ENCODE results near the gene ATP8B1.
"Not testable (repeated sequence)": the region's sequence is repeated elsewhere in the genome, so short reads cannot be mapped to it uniquely, and the experiment has no call there.

Gene ATP8B1

GRCh38 chr18:57764995-57765394 lies 38.1 kb downstream of the ATP8B1 start:
- no peak for DNase-seq (ENCODE audit: low read depth in 2 of 2)

DNA sequence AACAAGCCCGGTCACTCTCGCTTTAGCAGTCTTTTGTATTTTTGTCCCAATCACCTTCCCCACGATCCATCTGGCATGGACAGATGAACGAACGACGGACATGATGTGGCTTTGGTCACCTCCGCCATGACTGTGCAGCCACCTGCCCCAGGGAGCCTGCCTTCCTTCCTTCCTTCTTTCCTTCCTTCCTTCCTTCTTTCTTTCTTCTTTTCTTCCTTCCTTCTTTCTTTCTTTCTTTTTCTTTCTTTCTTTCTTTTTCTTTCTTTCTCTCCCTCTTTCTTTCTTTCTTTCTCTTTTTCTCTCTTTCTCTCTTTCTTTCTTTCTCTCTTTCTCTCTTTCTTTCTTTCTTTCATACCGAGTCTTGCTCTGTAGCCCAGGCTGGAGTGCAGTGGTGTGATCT lies 39.0 kb downstream of the ATP8B1 start:
- no peak for DNase-seq (ENCODE audit: low read depth in 2 of 2)

GRCh38 chr18:57762686-57763085 lies 40.4 kb downstream of the ATP8B1 start:
- no peak for DNase-seq (ENCODE audit: low read depth in 2 of 2)

DNA sequence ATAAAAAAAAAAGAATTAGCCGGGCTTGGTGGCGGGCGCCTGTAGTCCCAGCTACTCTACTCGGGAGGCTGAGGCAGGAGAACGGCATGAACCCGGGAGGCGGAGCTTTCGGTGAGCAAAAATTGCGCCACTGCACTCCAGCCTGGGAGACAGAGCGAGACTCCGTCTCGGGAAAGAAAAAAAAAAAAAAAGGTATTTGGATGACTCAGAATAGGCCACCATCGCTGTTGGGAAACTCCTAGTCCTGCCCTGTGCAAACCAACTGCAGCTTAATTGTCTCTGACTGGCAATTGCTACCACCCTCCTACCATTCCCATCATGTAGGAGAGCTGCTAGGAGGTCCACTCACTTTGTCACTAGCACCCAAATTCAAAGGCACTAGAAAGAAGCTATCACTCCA lies 43.5 kb downstream of the ATP8B1 start:
- DNase-seq (ENCODE audit: low read depth in 2 of 2): no peak

GRCh38 chr18:57755473-57756067 lies 47.5 kb downstream of the ATP8B1 start:
- DNase-seq (ENCODE audit: low read depth in 2 of 2): no peak

GRCh38 chr18:57754577-57755338 lies 48.4 kb downstream of the ATP8B1 start:
- DNase-seq (ENCODE audit: low read depth in 2 of 2): no peak

DNA sequence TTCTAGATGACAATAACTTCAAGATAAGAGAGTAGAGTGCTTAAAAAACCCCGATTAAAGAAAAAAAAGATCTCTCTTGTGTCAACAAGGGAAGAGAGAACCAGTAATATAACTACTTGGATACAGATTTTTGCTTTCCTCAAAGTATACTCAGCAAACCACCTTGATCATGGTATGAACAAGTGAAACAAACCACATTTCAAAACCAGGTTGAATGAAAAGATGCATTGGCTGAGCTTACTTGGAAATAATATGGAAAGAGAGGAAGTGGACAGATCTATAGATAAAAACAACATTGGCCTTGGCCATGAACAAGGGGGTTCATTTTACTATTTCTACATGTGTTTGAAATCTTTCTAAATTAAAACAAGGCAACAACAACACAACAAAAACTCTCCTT lies 50.1 kb downstream of the ATP8B1 start:
- DNase-seq (ENCODE audit: low read depth in 2 of 2): no peak

DNA sequence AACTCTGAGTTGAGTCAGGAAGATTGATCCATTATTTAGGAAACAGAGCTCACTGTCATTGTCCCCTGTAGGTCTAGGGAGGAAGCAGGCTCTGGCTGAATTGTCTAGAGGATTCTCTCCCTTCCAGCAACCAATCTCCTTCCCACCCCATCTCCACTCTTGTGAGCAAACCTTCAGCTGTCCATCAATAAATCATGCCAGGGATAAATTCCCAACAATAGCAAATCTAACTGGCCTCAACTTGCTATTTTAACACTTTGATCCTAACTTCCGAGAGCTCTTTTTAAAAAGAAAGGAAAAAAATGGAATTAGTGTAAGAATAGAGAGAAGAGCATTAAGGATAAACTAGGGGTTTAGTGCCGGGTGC lies 53.5 kb downstream of the ATP8B1 start:
- no peak for DNase-seq (ENCODE audit: low read depth in 2 of 2)

- DNase-seq (ENCODE audit: low read depth in 2 of 2): no peak
Measured at GRCh38 chr18:57748770-57749603, 54.1 kb downstream of the ATP8B1 start.

- DNase-seq (ENCODE audit: low read depth in 2 of 2): no peak
Measured at GRCh38 chr18:57747809-57748680, 55.1 kb downstream of the ATP8B1 start.

GRCh38 chr18:57744211-57744694 lies 58.9 kb downstream of the ATP8B1 start:
- no peak for DNase-seq (ENCODE audit: low read depth in 2 of 2)

GRCh38 chr18:57743008-57743407 lies 60.1 kb downstream of the ATP8B1 start:
- no peak for DNase-seq (ENCODE audit: low read depth in 2 of 2)

DNA sequence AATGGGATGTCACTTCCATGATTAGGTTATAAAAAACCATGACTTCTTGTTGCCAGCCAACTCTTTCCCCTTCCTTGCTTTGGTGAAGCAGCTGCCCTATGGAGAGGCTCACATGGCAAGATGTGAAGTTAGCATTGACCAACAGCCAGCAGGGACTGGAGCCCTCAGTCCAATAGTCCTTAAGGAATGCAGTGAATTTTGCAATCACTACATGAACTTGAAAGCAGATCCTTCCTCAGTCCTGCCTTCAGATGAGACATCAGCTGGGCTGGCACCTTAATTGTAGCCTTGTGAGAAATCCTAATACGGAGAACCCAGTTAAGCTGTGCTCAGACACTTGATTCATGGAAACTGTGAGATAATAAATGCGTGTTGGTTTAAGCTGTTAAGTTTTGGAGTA lies 61.8 kb downstream of the ATP8B1 start:
- DNase-seq (ENCODE audit: low read depth in 2 of 2): no peak

GRCh38 chr18:57738078-57738477 lies 65.0 kb downstream of the ATP8B1 start:
- no peak for DNase-seq (ENCODE audit: low read depth in 2 of 2)

- DNase-seq (ENCODE audit: low read depth in 2 of 2): no peak
Measured at GRCh38 chr18:57737400-57738060, 65.6 kb downstream of the ATP8B1 start.

DNA sequence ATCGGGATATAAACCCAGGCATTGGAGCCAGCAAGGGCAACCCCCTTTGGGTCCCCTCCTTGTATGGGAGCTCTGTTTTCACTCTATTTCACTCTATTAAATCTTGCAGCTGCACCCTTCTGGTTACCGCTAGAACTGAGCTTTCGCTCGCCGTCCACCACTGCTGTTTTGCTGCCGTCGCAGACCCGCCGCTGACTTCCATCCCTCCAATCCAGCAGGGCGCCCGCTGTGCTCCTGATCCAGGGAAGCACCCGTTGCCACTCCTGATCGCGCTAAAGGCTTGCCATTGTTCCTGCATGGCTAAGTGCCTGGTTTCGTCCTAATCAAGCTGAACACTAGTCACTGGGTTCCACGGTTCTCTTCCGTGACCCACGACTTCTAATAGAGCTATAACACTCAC lies 68.1 kb downstream of the ATP8B1 start:
- DNase-seq (ENCODE audit: low read depth in 2 of 2): not testable (repeated sequence)

GRCh38 chr18:57733861-57734260 lies 69.3 kb downstream of the ATP8B1 start:
- no peak for DNase-seq (ENCODE audit: low read depth in 2 of 2)

DNA sequence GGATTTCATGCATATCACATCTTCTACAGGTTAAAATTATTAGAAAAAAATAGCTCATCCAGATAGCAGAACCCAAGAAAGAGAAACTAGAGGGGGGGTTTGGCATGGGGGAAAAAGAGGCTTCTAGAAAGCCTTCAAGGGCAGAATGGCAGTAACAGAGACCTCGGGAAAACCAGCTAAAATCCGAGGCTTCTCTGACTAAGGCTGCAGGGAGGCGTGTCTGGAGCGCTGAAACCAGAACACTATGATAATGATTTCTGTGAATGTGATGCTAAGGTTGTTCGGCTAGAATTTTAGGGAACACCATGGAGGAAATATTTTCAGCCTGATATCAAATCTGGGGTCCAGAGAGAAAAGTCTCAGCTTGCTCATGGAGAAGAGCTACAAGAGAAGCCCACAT lies 73.0 kb downstream of the ATP8B1 start:
- no peak for DNase-seq (ENCODE audit: low read depth in 2 of 2)

DNA sequence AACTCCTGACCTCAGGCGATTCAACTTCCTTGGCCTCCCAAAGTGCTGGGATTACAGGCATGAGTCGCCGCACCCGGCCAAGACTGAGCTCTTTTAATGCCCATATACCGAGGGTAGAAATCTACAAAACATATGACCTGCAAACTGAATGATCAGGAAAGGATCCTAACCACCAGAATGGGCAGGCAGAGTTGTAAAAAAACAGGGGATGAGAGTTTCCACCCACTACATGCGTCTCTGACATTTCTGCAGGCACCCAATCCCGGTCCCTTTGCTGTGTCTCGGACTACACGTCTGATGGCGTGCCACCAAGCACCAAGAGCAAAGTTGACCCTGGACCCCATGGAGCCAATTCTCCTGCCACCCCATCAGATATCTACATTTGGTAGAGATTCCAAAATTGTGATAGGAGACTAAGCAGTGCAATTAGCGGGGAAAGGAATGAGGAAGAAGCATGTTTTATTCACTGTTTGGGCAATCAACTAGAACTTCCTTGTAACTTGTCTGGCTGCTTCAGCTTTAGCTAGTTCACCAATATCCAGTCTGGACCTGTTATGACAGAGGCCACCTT lies 74.1 kb downstream of the ATP8B1 start:
- DNase-seq (ENCODE audit: low read depth in 2 of 2): no peak

DNA sequence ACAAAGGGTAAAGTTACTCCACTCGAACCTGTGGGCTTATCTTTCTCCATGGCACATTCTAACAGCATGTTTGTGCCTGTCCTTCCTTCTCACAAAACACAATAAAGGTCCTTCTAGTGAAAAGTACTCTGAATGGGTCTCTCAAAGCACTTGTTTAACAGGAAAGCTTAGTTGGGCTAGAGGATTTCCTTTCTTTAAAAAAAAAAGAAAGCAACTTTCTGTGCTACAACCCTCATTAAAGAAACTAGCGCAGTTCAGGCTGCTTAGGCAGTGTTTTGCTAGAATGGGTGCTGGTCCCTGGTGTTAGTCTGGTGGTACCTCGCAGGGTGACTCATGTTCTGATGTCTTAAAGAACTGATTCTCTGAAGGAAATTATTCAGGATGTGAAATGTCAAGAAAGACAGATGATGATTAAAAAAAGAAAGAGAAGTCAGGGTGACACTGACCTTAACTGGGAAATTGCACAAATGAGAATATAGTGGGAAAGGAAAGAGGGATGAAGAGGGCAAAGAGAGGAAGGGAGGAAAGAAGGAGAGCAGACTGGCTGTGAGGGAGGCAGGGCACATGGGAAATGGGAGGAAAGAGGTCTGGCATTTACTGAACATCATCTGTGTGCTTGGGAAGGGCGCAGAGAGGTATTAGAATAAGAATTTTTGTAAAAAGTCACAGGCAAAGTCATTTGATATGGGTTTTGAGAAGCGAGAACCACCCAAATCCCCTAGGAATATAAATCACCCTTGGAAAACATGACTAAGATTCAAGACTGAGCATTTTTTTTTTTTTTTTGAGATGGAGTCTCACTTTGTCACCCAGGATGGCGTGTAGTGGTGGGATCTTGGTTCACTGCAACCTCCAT lies 74.9 kb downstream of the ATP8B1 start:
- DNase-seq (ENCODE audit: low read depth in 2 of 2): no peak

All from stimulated activated CD8-positive, alpha-beta memory T cell treated with anti-CD3 and anti-CD28 coated beads, Interleukin-2, amount 100 ng/mL, for 1 hour (primary cell).